OCI-LY7 (cell line): Measurements from ENCODE around the gene PCDHA9. TPM values are rescaled to one million over a fixed set of nuclear protein-coding genes. Genes with fewer than 3 reads are reported as not detected.
A peak's percentile ranks its signal among the peaks of the same experiment; 100 is the strongest.

Experiments used
- BruUV-seq: library from RNA; stranded (reverse); fragments of 400-500 nt; replicated peaks from 2 replicates; lab custom pipeline; 2021; lab: Mats Ljungman, UMichigan
- CTCF ChIA-PET: fragments of 300-600 bp; sonication (Branson Sonifier 250); formaldehyde crosslinking; loops from one replicate; lab custom pipeline; 2022; ENCODE audit warnings: antibody characterized with exemption; ENCODE audit not compliant: unreplicated experiment; lab: Charles Lee
- POLR2A ChIA-PET: fragments of 300-600 bp; sonication (Branson Sonifier 250); formaldehyde crosslinking; loops from one replicate; lab custom pipeline; 2022; ENCODE audit warnings: antibody characterized with exemption; lab: Charles Lee
- DNase-seq: peaks from one replicate; pipeline ENCODE4 v3.0.0-alpha.2; 2015; ENCODE audit warnings: low spot score
- H2AFZ ChIP-seq: fragments of 200-600 bp; sonication (generic), shearing (Covaris generic); 2 replicates; pipeline ENCODE4 v1.6.1; 2014; ENCODE audit warnings: mild to moderate bottlenecking, antibody characterized with exemption, low read length, moderate library complexity
- H3K27ac ChIP-seq: fragments of 200-600 bp; sonication (generic); 2 replicates; pipeline ENCODE4 v1.5.1; 2014; ENCODE audit warnings: mixed run types, low read depth, mild to moderate bottlenecking, moderate library complexity, low read length, inconsistent platforms; ENCODE audit not compliant: poor library complexity, severe bottlenecking
- H3K36me3 ChIP-seq: fragments of 200-600 bp; sonication (generic); 2 replicates; pipeline ENCODE4 v1.6.1; 2014; ENCODE audit warnings: mild to moderate bottlenecking, antibody characterized with exemption, low read length, moderate library complexity, mixed read lengths; ENCODE audit not compliant: insufficient read depth
- H3K4me1 ChIP-seq: fragments of 200-600 bp; sonication (generic); 2 replicates; pipeline ENCODE4 v1.5.1; 2014; ENCODE audit warnings: mild to moderate bottlenecking, low read length; ENCODE audit not compliant: insufficient read depth, poor library complexity, severe bottlenecking
- H3K4me2 ChIP-seq: fragments of 200-600 bp; sonication (generic); 2 replicates; pipeline ENCODE4 v1.6.1; 2014; ENCODE audit warnings: mild to moderate bottlenecking, low read length
- H3K4me3 ChIP-seq: fragments of 200-600 bp; sonication (generic); 2 replicates; pipeline ENCODE4 v1.5.1; 2014; ENCODE audit warnings: mild to moderate bottlenecking, low read depth, low read length; ENCODE audit not compliant: poor library complexity, severe bottlenecking
- H3K79me2 ChIP-seq: fragments of 200-600 bp; sonication (generic); 2 replicates; pipeline ENCODE4 v1.6.1; 2016; ENCODE audit warnings: low read depth, mild to moderate bottlenecking, low read length, moderate library complexity, mixed read lengths; ENCODE audit not compliant: insufficient read depth
- H3K9me2 ChIP-seq: fragments of 200-600 bp; sonication (generic); 2 replicates; pipeline ENCODE4 v1.6.1; 2016; ENCODE audit warnings: mild to moderate bottlenecking, low read length, mixed read lengths; ENCODE audit not compliant: insufficient read depth
- H3K9me3 ChIP-seq: fragments of 200-600 bp; sonication (generic); 2 replicates; pipeline ENCODE4 v1.6.1; 2014; ENCODE audit warnings: mild to moderate bottlenecking, mixed run types, low read length, mixed read lengths
- H4K20me1 ChIP-seq: fragments of 200-600 bp; sonication (generic); 2 replicates; pipeline ENCODE4 v1.6.1; 2014; ENCODE audit warnings: mild to moderate bottlenecking, antibody characterized with exemption, low read length, moderate library complexity, mixed read lengths; ENCODE audit not compliant: insufficient read depth
- EZH2phosphoT487 ChIP-seq: fragments of 200-600 bp; sonication (generic); IDR thresholded peaks from 2 replicates; pipeline ENCODE4 v1.6.1; 2018; ENCODE audit warnings: low read depth, borderline replicate concordance, mild to moderate bottlenecking, mixed run types, antibody characterized with exemption, low read length, moderate library complexity, mixed read lengths
- intact Hi-C: fragments of 100-400 bp; cut with micrococcal nuclease; formaldehyde crosslinking; loops from one replicate; pipeline ENCODE4 v1.10.0; 2022; ENCODE audit not compliant: unreplicated experiment
- total RNA-seq, 2 experiments: library from RNA; depleted of rRNA in 1 of 2; stranded (reverse); fragments of >200 nt in 1 of 2; shearing (Covaris generic) in 1 of 2; gene quantifications; 2 replicates each; pipeline ENCODE4 v1.2.3, GENCODE V29; 2014 to 2022
- TF ChIP-seq, protein P1 (sequence below): fragments of 200-600 bp; sonication (generic); conservative IDR thresholded peaks from 2 replicates; pipeline ENCODE4 v1.5.1; 2014; ENCODE audit warnings: mild to moderate bottlenecking, antibody characterized with exemption, low read length, moderate library complexity, mixed read lengths

The PCDHA9 gene
- total RNA-seq, 2 experiments from 2014 or later = not detected

- H2AFZ ChIP-seq = no peak within 1 kb of the TSS
- no peak within 1 kb of the TSS for H3K4me3 ChIP-seq
- H3K9me3 ChIP-seq = no peaks in the 10 kb centered on the region
- no peaks in the 10 kb centered on the region for H3K9me2 ChIP-seq
- no peaks in the 10 kb centered on the region for H3K36me3 ChIP-seq
- H3K4me2 ChIP-seq = no peak within 1 kb of the TSS
- TF ChIP-seq, protein P1, sequence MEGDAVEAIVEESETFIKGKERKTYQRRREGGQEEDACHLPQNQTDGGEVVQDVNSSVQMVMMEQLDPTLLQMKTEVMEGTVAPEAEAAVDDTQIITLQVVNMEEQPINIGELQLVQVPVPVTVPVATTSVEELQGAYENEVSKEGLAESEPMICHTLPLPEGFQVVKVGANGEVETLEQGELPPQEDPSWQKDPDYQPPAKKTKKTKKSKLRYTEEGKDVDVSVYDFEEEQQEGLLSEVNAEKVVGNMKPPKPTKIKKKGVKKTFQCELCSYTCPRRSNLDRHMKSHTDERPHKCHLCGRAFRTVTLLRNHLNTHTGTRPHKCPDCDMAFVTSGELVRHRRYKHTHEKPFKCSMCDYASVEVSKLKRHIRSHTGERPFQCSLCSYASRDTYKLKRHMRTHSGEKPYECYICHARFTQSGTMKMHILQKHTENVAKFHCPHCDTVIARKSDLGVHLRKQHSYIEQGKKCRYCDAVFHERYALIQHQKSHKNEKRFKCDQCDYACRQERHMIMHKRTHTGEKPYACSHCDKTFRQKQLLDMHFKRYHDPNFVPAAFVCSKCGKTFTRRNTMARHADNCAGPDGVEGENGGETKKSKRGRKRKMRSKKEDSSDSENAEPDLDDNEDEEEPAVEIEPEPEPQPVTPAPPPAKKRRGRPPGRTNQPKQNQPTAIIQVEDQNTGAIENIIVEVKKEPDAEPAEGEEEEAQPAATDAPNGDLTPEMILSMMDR = no peak
- TF ChIP-seq EZH2phosphoT487 = no peak
- no peaks in the 10 kb centered on the region for H3K79me2 ChIP-seq
- CTCF ChIA-PET = no interaction called here
- POLR2A ChIA-PET = interaction anchor here (0.7 kb wide), 1 partner anchor 10 kb away, joined by 3 read pairs; no protein-coding TSS in a partner anchor
- no peaks in the 10 kb centered on the region for H3K4me1 ChIP-seq
- BruUV-seq = no TSS peak
- intact Hi-C loops = no loop called here
- no peak for DNase-seq
- no peak within 1 kb of the TSS for H3K27ac ChIP-seq
- no peaks in the 10 kb centered on the region for H4K20me1 ChIP-seq
Measured at GRCh38 chr5:140881889-140882590, 33.9 kb downstream of the PCDHA9 start, which contains the start of gene PCDHA13. TSS of gene PCDHA13 (plus strand) at chr5:140882124. CDS start at chr5:140882269, 145 bp downstream.

DNA sequence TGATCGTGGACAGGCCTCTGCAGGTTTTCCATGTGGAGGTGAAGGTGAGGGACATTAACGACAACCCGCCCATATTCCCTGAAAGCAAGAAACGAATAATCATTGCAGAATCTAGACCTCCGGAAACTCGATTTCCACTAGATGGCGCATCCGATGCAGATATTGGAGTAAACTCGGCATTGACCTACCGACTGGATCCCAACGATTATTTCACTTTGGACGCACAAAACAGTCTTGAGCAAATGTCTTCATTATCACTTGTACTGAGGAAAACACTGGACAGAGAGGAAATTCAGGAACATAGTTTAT is 34.4 kb downstream of the PCDHA9 start:
- Histone ChIP-seq H3K36me3 (no peaks in the 10 kb centered on the region), H3K79me2 (no peaks in the 10 kb centered on the region), H3K4me1 (no peaks in the 10 kb centered on the region), H3K4me2 (no peak overlapping the region), H4K20me1 (no peaks in the 10 kb centered on the region), H3K9me2 (no peaks in the 10 kb centered on the region), H2AFZ (no peak overlapping the region), H3K9me3 (no peaks in the 10 kb centered on the region), H3K4me3 (no peak overlapping the region), H3K27ac (no peak overlapping the region)
- intact Hi-C loops = no loop called here
- POLR2A ChIA-PET = no interaction called here
- no peak for DNase-seq
- CTCF ChIA-PET = no interaction called here
- TF ChIP-seq, protein P1 = peak; percentile 49
- TF ChIP-seq EZH2phosphoT487 = no peak
- no TSS peak for BruUV-seq

DNA sequence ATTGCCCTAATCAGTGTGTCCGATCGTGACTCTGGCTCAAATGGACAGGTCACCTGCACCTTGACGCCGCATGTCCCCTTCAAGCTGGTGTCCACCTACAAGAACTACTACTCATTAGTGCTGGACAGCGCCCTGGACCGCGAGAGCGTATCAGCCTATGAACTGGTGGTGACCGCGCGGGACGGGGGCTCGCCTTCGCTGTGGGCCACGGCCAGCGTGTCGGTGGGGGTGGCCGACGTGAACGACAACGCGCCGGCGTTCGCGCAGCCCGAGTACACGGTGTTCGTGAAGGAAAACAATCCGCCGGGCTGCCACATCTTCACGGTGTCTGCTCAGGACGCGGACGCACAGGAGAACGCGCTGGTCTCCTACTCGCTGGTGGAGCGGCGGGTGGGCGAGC is 35.2 kb downstream of the PCDHA9 start:
- Histone ChIP-seq H3K4me2 (no peak overlapping the region), H3K9me3 (no peaks in the 10 kb centered on the region), H3K4me1 (no peaks in the 10 kb centered on the region), H3K9me2 (no peaks in the 10 kb centered on the region), H2AFZ (no peak overlapping the region), H3K79me2 (no peaks in the 10 kb centered on the region), H3K27ac (no peak overlapping the region), H4K20me1 (no peaks in the 10 kb centered on the region), H3K4me3 (no peak overlapping the region), H3K36me3 (no peaks in the 10 kb centered on the region)
- intact Hi-C loops = no loop called here
- TF ChIP-seq EZH2phosphoT487 = no peak
- TF ChIP-seq, protein P1 = no peak
- ChIA-PET CTCF (no interaction called here), POLR2A (no interaction called here)
- no TSS peak for BruUV-seq
- no peak for DNase-seq
